ENCODE measurements around the gene ASXL1. TPM values are rescaled to one million over a fixed set of nuclear protein-coding genes. Genes with fewer than 3 reads are reported as not detected.

ASXL1 gene
- total RNA-seq, result 100 to 1,000 TPM in 2 of 4 donors, 10 to 100 TPM in 2; 69.1 to 116 (median 102) TPM

- Histone ChIP-seq H3K36me3 (no peaks in the 10 kb centered on the region), H3K9me3 (no peaks in the 10 kb centered on the region), H3K27ac (peak within 1 kb of the TSS; percentile 98 to 99), H3K4me1 (peaks cover 0 to 4% of the 10 kb centered on the region in 2 donors), H3K27me3 (no peaks in the 10 kb centered on the region), H3K4me3 (peak within 1 kb of the TSS; percentile 55 to 75)
- intact Hi-C loops (cut with DNase I; ENCODE audit: low total_unique reads), result no loop called here
- peak; percentile 96 to 97 for DNase-seq
- peak in 2 of 4 experiments; percentile 4 to 23 for TF ChIP-seq CTCF (IDR thresholded peaks at IDR 0.05)
- TF ChIP-seq POLR2A (IDR thresholded peaks at IDR 0.05), result peak in 1 of 2 donors; percentile 66
Observed at GRCh38 chr20:32357869-32358631, at the start of gene ASXL1. ASXL1 (plus strand) TSS chr20:32358331; CDS start chr20:32358776, 445 bp downstream.

GRCh38 chr20:32312718-32313424, 45.3 kb upstream of the ASXL1 start:
- no peaks in the 10 kb centered on the region for H3K4me1 ChIP-seq
- H3K36me3 ChIP-seq, result no peaks in the 10 kb centered on the region
- H3K27me3 ChIP-seq, result no peaks in the 10 kb centered on the region
- no peak for DNase-seq
- H3K9me3 ChIP-seq, result no peaks in the 10 kb centered on the region
- H3K27ac ChIP-seq, result no peak overlapping the region
- H3K4me3 ChIP-seq, result no peak overlapping the region
- TF ChIP-seq CTCF (IDR thresholded peaks at IDR 0.05), result no peak
- no peak for TF ChIP-seq POLR2A (IDR thresholded peaks at IDR 0.05)
- intact Hi-C loops (cut with DNase I; ENCODE audit: low total_unique reads), result no loop called here

- Histone ChIP-seq H3K27me3 (no peaks in the 10 kb centered on the region), H3K4me1 (no peaks in the 10 kb centered on the region), H3K9me3 (no peaks in the 10 kb centered on the region), H3K27ac (no peak overlapping the region), H3K36me3 (no peaks in the 10 kb centered on the region), H3K4me3 (no peak overlapping the region)
- DNase-seq, result no peak
- intact Hi-C loops (cut with DNase I; ENCODE audit: low total_unique reads), result no loop called here
- TF ChIP-seq POLR2A (IDR thresholded peaks at IDR 0.05) (no peak), CTCF (IDR thresholded peaks at IDR 0.05) (no peak)
Observed at GRCh38 chr20:32314768-32315167, 43.4 kb upstream of the ASXL1 start.

GRCh38 chr20:32315399-32315798, 42.7 kb upstream of the ASXL1 start:
- Histone ChIP-seq H3K9me3 (no peaks in the 10 kb centered on the region), H3K4me1 (no peaks in the 10 kb centered on the region), H3K27me3 (no peaks in the 10 kb centered on the region), H3K36me3 (no peaks in the 10 kb centered on the region), H3K27ac (no peak overlapping the region), H3K4me3 (no peak overlapping the region)
- no peak for TF ChIP-seq POLR2A (IDR thresholded peaks at IDR 0.05)
- TF ChIP-seq CTCF (IDR thresholded peaks at IDR 0.05), result no peak
- intact Hi-C loops (cut with DNase I; ENCODE audit: low total_unique reads), result no loop called here
- DNase-seq, result no peak

- Histone ChIP-seq H3K27me3 (no peaks in the 10 kb centered on the region), H3K4me3 (no peak overlapping the region), H3K36me3 (no peaks in the 10 kb centered on the region), H3K9me3 (no peaks in the 10 kb centered on the region), H3K4me1 (no peaks in the 10 kb centered on the region), H3K27ac (no peak overlapping the region)
- intact Hi-C loops (cut with DNase I; ENCODE audit: low total_unique reads), result no loop called here
- DNase-seq, result no peak
- TF ChIP-seq CTCF (IDR thresholded peaks at IDR 0.05) (no peak), POLR2A (IDR thresholded peaks at IDR 0.05) (no peak)
Observed at GRCh38 chr20:32315891-32316290, 42.2 kb upstream of the ASXL1 start.
